Breast epithelium (tissue), 4 donors: Measurements from ENCODE around the gene CCDC82. TPM values are rescaled to one million over a fixed set of nuclear protein-coding genes. Genes with fewer than 3 reads are reported as not detected.

Experiments used
- DNase-seq, 2 donors: peaks; one replicate each; pipeline ENCODE4 v3.0.0-alpha.2; 2019; ENCODE audit warnings: low spot score in 2 of 2
- H3K27ac ChIP-seq, 2 donors: fragments of 200-600 bp; sonication (generic) in 1 of 2; one replicate each; pipeline ENCODE4 v1.5.1; 2016 to 2019; ENCODE audit warnings: mild to moderate bottlenecking in 1 of 2
- H3K27me3 ChIP-seq, 2 donors: fragments of 200-600 bp; sonication (generic) in 1 of 2; one replicate each; pipeline versions ENCODE4 v1.5.1 to v1.6.0; 2017 to 2019; ENCODE audit warnings: control low read depth in 1 of 2, mild to moderate bottlenecking in 1 of 2
- H3K36me3 ChIP-seq: fragments of 200-600 bp; one replicate; pipeline ENCODE4 v1.5.1; 2019
- H3K4me1 ChIP-seq, 2 donors: fragments of 200-600 bp; sonication (generic); one replicate each; pipeline ENCODE4 v1.5.1; 2016 to 2019; ENCODE audit warnings: control low read depth in 1 of 2
- H3K4me3 ChIP-seq, 3 donors: fragments of 200-600 bp; sonication (generic); 1 replicate in 2 of 3; 2 replicates in 1 of 3; pipeline ENCODE4 v1.5.1; 2016 to 2019; ENCODE audit warnings: mild to moderate bottlenecking in 3 of 3, moderate library complexity in 2 of 3
- H3K9me3 ChIP-seq, 2 donors: fragments of 200-600 bp; sonication (generic) in 1 of 2; one replicate each; pipeline ENCODE4 v1.5.1; 2016 to 2019; ENCODE audit warnings: control low read depth in 1 of 2
- CTCF ChIP-seq, 3 donors: fragments of 450-650 bp; IDR thresholded peaks; one replicate each; pipeline ENCODE4 v1.5.1; 2016 to 2017; ENCODE audit warnings: antibody characterized with exemption in 3 of 3, mild to moderate bottlenecking in 3 of 3, moderate library complexity in 3 of 3
- POLR2A ChIP-seq: fragments of 450-650 bp; IDR thresholded peaks from one replicate; pipeline ENCODE4 v1.6.1; 2016; ENCODE audit warnings: antibody characterized with exemption, mild to moderate bottlenecking, moderate library complexity
- POLR2AphosphoS5 ChIP-seq, 3 donors: sonication (generic); formaldehyde crosslinking; IDR thresholded peaks; one replicate each; pipeline ENCODE4 v1.6.1; 2017; ENCODE audit warnings: antibody characterized with exemption in 3 of 3
- intact Hi-C: fragments of 100-400 bp; cut with DNase I; formaldehyde crosslinking; loops from one replicate; pipeline ENCODE4 v1.15.1; 2023; ENCODE audit warnings: low total_unique reads
- total RNA-seq, 3 donors: library from RNA; depleted of rRNA; stranded (reverse); fragments of >200 nt; gene quantifications; one replicate each; pipeline ENCODE4 v1.1.0, GENCODE V29; 2016

The CCDC82 gene
- total RNA-seq, 3 donors from 2014 or later: 27.2 to 30.7 (median 29.5) TPM

- Histone ChIP-seq H3K4me3 (no peak overlapping the region), H3K9me3 (no peaks in the 10 kb centered on the region), H3K36me3 (no peaks in the 10 kb centered on the region), H3K27me3 (no peaks in the 10 kb centered on the region), H3K4me1 (no peaks in the 10 kb centered on the region), H3K27ac (no peak overlapping the region)
- intact Hi-C loops: no loop called here
- TF ChIP-seq CTCF (IDR thresholded peaks at IDR 0.05): no peak
- TF ChIP-seq POLR2AphosphoS5 (IDR thresholded peaks at IDR 0.05): no peak
- no peak for TF ChIP-seq POLR2A
- DNase-seq: no peak
These were observed 24.2 kb downstream of the CCDC82 start for GRCh38 chr11:96365493-96365892.

- Histone ChIP-seq H3K27ac (no peak overlapping the region), H3K27me3 (no peaks in the 10 kb centered on the region), H3K4me3 (no peak overlapping the region), H3K4me1 (no peaks in the 10 kb centered on the region), H3K36me3 (no peaks in the 10 kb centered on the region), H3K9me3 (no peaks in the 10 kb centered on the region)
- intact Hi-C loops: no loop called here
- no peak for DNase-seq
- TF ChIP-seq CTCF (IDR thresholded peaks at IDR 0.05) (no peak), POLR2AphosphoS5 (IDR thresholded peaks at IDR 0.05) (no peak), POLR2A (no peak)
These were observed 27.9 kb downstream of the CCDC82 start for GRCh38 chr11:96361778-96362177.

DNA sequence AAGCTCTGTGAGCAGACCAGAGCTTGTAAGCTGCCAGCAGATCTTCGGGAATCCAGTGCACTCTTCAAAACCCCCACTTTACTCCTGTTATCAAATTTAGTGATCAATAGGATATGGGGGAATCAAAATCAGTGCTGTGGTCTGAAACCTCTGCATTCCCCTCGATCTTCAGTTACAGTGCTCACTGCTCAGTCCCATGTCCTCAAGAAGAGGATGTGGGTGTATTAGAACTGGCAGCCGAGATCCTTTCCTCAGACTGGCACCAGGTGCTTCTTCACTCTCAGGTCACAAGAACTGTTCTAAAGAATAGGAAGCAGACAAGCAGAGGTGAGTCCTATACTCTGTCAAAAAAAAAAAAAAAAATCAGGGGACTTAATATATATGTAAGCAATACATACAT, 31.4 kb downstream of the CCDC82 start:
- Histone ChIP-seq H3K4me1 (no peaks in the 10 kb centered on the region), H3K27me3 (no peaks in the 10 kb centered on the region), H3K36me3 (no peaks in the 10 kb centered on the region), H3K4me3 (no peak overlapping the region), H3K9me3 (no peaks in the 10 kb centered on the region), H3K27ac (no peak overlapping the region)
- no peak for DNase-seq
- no peak for TF ChIP-seq POLR2A
- no peak for TF ChIP-seq CTCF (IDR thresholded peaks at IDR 0.05)
- TF ChIP-seq POLR2AphosphoS5 (IDR thresholded peaks at IDR 0.05): no peak
- intact Hi-C loops: no loop called here

- no peaks in the 10 kb centered on the region for H3K27me3 ChIP-seq
- TF ChIP-seq POLR2AphosphoS5 (IDR thresholded peaks at IDR 0.05): no peak
- TF ChIP-seq CTCF (IDR thresholded peaks at IDR 0.05): no peak
- TF ChIP-seq POLR2A: no peak
- no peaks in the 10 kb centered on the region for H3K4me1 ChIP-seq
- H3K27ac ChIP-seq: no peak overlapping the region
- no peaks in the 10 kb centered on the region for H3K36me3 ChIP-seq
- DNase-seq: no peak
- H3K9me3 ChIP-seq: no peaks in the 10 kb centered on the region
- intact Hi-C loops: no loop called here
- no peak overlapping the region for H3K4me3 ChIP-seq
These were observed 31.9 kb downstream of the CCDC82 start for GRCh38 chr11:96357794-96358193.

GRCh38 chr11:96356848-96357247, 32.9 kb downstream of the CCDC82 start:
- TF ChIP-seq POLR2AphosphoS5 (IDR thresholded peaks at IDR 0.05): no peak
- TF ChIP-seq CTCF (IDR thresholded peaks at IDR 0.05): no peak
- no peak for TF ChIP-seq POLR2A
- Histone ChIP-seq H3K9me3 (no peaks in the 10 kb centered on the region), H3K4me1 (no peaks in the 10 kb centered on the region), H3K36me3 (no peaks in the 10 kb centered on the region), H3K4me3 (no peak overlapping the region), H3K27ac (no peak overlapping the region), H3K27me3 (no peaks in the 10 kb centered on the region)
- no peak for DNase-seq
- intact Hi-C loops: no loop called here
